ENCODE results near the gene SIL1.

Gene SIL1

DNA sequence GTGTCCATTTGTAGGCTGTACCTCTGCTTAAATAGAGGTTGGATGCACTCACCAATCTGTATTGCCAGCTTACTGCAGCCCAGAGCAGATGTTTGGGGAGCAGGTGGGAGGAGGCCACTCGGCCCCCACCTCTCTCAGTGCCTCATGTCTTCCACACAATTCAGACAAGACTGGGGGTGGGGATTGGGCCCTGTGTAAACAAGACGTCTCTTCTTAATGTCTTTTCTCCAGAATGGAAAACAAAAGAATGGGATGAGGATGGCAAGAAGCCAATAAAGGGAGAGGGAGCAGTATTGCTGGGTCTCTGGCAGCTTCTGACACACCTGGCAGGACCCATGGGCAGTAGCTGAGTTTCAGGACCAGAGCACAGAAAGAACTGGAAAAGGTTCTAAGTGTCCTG, 64.9 kb downstream of the SIL1 start:
- no peak for DNase-seq (ENCODE audit: low read depth in 2 of 2)
- TF ChIP-seq, protein P1, sequence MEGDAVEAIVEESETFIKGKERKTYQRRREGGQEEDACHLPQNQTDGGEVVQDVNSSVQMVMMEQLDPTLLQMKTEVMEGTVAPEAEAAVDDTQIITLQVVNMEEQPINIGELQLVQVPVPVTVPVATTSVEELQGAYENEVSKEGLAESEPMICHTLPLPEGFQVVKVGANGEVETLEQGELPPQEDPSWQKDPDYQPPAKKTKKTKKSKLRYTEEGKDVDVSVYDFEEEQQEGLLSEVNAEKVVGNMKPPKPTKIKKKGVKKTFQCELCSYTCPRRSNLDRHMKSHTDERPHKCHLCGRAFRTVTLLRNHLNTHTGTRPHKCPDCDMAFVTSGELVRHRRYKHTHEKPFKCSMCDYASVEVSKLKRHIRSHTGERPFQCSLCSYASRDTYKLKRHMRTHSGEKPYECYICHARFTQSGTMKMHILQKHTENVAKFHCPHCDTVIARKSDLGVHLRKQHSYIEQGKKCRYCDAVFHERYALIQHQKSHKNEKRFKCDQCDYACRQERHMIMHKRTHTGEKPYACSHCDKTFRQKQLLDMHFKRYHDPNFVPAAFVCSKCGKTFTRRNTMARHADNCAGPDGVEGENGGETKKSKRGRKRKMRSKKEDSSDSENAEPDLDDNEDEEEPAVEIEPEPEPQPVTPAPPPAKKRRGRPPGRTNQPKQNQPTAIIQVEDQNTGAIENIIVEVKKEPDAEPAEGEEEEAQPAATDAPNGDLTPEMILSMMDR (IDR thresholded peaks at IDR 0.05; ENCODE audit: low read depth, low read length), result no peak
- H3K4me3 ChIP-seq (replicated peaks in 1 of 2; ENCODE audit: low read depth in 2 of 2, low read length in 2 of 2), result no peak overlapping the region

- no peak overlapping the region for H3K4me3 ChIP-seq (replicated peaks in 1 of 2; ENCODE audit: low read depth in 2 of 2, low read length in 2 of 2)
- TF ChIP-seq, protein P1 (IDR thresholded peaks at IDR 0.05; ENCODE audit: low read depth, low read length), result no peak
- DNase-seq (ENCODE audit: low read depth in 2 of 2), result no peak
Measured at GRCh38 chr5:139132515-139132914, 65.7 kb downstream of the SIL1 start.

DNA sequence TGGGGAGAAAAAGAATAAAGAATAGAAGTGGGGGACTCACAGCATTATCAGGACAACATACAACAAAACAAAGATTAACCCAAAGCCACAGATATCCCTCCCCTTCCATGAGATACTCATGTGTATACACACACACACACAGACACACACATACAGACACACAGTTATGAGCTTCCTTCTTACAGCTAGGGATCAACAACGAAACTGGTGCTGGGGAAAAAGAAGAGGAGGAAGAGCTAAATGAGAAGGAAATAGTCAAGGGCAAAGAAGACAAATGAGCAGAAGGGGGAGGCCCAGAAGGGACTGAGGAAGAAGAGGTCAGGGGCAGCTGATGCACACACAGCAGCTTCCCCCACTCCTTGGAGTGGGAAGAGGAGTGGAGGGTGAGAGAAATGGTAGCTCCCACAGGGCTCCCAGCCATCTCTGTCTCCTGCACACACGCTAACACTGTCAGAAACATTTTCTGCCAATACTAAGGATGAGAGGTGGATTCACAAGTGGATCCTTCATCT, 66.2 kb downstream of the SIL1 start:
- TF ChIP-seq, protein P1 (IDR thresholded peaks at IDR 0.05; ENCODE audit: low read depth, low read length), result no peak
- no peak for DNase-seq (ENCODE audit: low read depth in 2 of 2)
- H3K4me3 ChIP-seq (replicated peaks in 1 of 2; ENCODE audit: low read depth in 2 of 2, low read length in 2 of 2), result no peak overlapping the region

GRCh38 chr5:139131465-139131864, 66.7 kb downstream of the SIL1 start:
- no peak overlapping the region for H3K4me3 ChIP-seq (replicated peaks in 1 of 2; ENCODE audit: low read depth in 2 of 2, low read length in 2 of 2)
- DNase-seq (ENCODE audit: low read depth in 2 of 2), result peak in 1 of 2 donors; percentile 40
- TF ChIP-seq, protein P1 (IDR thresholded peaks at IDR 0.05; ENCODE audit: low read depth, low read length), result no peak

DNA sequence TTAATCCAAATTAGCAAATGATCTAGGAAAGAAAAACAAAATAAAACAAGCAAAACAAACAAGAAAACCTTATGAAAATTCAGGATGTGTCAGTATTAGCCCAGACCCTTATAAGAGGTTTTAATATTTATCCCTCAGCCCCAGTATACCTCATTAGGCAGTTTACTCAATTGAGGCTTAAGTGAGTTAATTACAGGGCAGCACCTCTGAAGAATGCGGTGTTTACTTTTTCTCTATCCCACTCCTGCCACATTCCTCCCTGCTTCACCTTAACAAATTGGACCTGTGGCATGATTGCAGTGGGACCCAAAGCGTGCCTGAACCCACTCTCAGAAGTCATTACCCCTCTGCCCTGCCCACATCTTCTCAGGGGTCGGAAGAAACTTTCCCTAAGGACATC, 67.1 kb downstream of the SIL1 start:
- TF ChIP-seq, protein P1 (IDR thresholded peaks at IDR 0.05; ENCODE audit: low read depth, low read length), result no peak
- H3K4me3 ChIP-seq (replicated peaks in 1 of 2; ENCODE audit: low read depth in 2 of 2, low read length in 2 of 2), result no peak overlapping the region
- DNase-seq (ENCODE audit: low read depth in 2 of 2), result no peak

DNA sequence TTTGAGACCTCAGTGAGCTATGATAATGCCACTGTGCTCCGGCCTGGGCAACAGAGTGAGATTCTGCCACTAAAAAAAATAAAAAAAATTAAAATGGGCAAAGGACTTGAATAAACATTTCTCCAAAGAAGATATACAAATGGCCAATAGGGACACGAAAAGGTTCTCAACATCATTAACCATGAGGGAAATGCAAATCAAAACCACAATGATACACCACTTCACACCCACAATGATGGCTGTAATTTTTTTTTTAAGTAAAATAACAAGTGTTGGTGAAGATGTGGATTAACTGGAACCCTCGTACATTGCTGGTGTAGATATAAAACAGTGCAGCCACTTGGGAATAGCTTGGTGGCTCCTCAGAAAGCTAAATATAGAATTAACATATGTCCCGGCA, 68.0 kb downstream of the SIL1 start:
- TF ChIP-seq, protein P1 (IDR thresholded peaks at IDR 0.05; ENCODE audit: low read depth, low read length), result no peak
- no peak overlapping the region for H3K4me3 ChIP-seq (replicated peaks in 1 of 2; ENCODE audit: low read depth in 2 of 2, low read length in 2 of 2)
- no peak for DNase-seq (ENCODE audit: low read depth in 2 of 2)

DNA sequence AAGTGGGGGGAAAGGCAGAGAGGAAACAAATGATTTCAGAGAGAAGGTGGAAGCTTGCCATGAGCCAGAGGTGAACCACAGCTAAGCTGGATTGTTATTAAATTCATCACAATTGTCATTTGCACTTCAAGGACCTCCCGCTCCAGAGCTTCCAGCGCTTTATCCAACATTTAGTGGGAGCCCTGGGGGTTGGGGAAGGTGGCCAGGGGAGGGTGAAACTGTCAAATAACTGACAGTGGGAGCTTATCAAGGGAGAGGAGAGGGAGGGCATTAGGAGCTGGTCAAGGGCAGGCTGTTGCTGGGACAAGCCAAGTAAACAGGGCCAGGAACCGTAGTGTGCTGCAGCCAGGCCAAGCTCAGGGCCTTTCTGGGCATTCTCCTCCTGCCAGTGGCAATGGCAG, 71.5 kb downstream of the SIL1 start:
- no peak overlapping the region for H3K4me3 ChIP-seq (replicated peaks in 1 of 2; ENCODE audit: low read depth in 2 of 2, low read length in 2 of 2)
- TF ChIP-seq, protein P1 (IDR thresholded peaks at IDR 0.05; ENCODE audit: low read depth, low read length), result no peak

More for the DNA sequence above, 71.5 kb downstream of the SIL1 start:
- no peak for DNase-seq (ENCODE audit: low read depth in 2 of 2)
